ENCODE data around the gene CDKN1C.

CDKN1C gene

GRCh38 chr11:2923446-2924375 is 38.1 kb upstream of the CDKN1C start:
- no peak for DNase-seq (ENCODE audit: low read depth in 3 of 3)

- no peak for DNase-seq (ENCODE audit: low read depth in 3 of 3)
Observed at GRCh38 chr11:2922655-2923054, 37.1 kb upstream of the CDKN1C start.

GRCh38 chr11:2921742-2922493 is 36.3 kb upstream of the CDKN1C start:
- no peak for DNase-seq (ENCODE audit: low read depth in 3 of 3)

- DNase-seq (ENCODE audit: low read depth in 3 of 3) = no peak
Observed at GRCh38 chr11:2921261-2921660, 35.7 kb upstream of the CDKN1C start.

- DNase-seq (ENCODE audit: low read depth in 3 of 3) = no peak
Observed at GRCh38 chr11:2920343-2920742, 34.8 kb upstream of the CDKN1C start.

- no peak for DNase-seq (ENCODE audit: low read depth in 3 of 3)
Observed at GRCh38 chr11:2919837-2920236, 34.3 kb upstream of the CDKN1C start.

GRCh38 chr11:2919188-2919587 is 33.6 kb upstream of the CDKN1C start:
- DNase-seq (ENCODE audit: low read depth in 3 of 3) = no peak

- no peak for DNase-seq (ENCODE audit: low read depth in 3 of 3)
Observed at GRCh38 chr11:2917842-2918490, 32.4 kb upstream of the CDKN1C start.

- DNase-seq (ENCODE audit: low read depth in 3 of 3) = no peak
Observed at GRCh38 chr11:2916892-2917645, 31.5 kb upstream of the CDKN1C start.

- no peak for DNase-seq (ENCODE audit: low read depth in 3 of 3)
Observed at GRCh38 chr11:2916114-2916891, 30.7 kb upstream of the CDKN1C start.

- no peak for DNase-seq (ENCODE audit: low read depth in 3 of 3)
Observed at GRCh38 chr11:2915473-2915872, 29.9 kb upstream of the CDKN1C start.

- no peak for DNase-seq (ENCODE audit: low read depth in 3 of 3)
Observed at GRCh38 chr11:2914455-2915195, 29.1 kb upstream of the CDKN1C start.

GRCh38 chr11:2913776-2914175 is 28.2 kb upstream of the CDKN1C start:
- no peak for DNase-seq (ENCODE audit: low read depth in 3 of 3)

GRCh38 chr11:2913019-2913431 is 27.4 kb upstream of the CDKN1C start:
- DNase-seq (ENCODE audit: low read depth in 3 of 3) = no peak

GRCh38 chr11:2912498-2912897 is 26.9 kb upstream of the CDKN1C start:
- DNase-seq (ENCODE audit: low read depth in 3 of 3) = no peak

- DNase-seq (ENCODE audit: low read depth in 3 of 3) = no peak
Observed at GRCh38 chr11:2911785-2912391, 26.3 kb upstream of the CDKN1C start.

GRCh38 chr11:2911088-2911784 is 25.7 kb upstream of the CDKN1C start:
- DNase-seq (ENCODE audit: low read depth in 3 of 3) = no peak

- DNase-seq (ENCODE audit: low read depth in 3 of 3) = no peak
Observed at GRCh38 chr11:2910401-2910955, 24.9 kb upstream of the CDKN1C start.

Data from stimulated activated CD4-positive, alpha-beta T cell treated with anti-CD3 and anti-CD28 coated beads, TNF-alpha, amount 100 ng/mL, for 4 hours (primary cell).